Measurements from ENCODE around the gene GALK2. TPM values are rescaled to one million over a fixed set of nuclear protein-coding genes. Genes with fewer than 3 reads are reported as not detected.

Gene GALK2
- total RNA-seq, 3 donors from 2014 or later, result 26.2 to 69.5 (median 64.1) TPM

DNA sequence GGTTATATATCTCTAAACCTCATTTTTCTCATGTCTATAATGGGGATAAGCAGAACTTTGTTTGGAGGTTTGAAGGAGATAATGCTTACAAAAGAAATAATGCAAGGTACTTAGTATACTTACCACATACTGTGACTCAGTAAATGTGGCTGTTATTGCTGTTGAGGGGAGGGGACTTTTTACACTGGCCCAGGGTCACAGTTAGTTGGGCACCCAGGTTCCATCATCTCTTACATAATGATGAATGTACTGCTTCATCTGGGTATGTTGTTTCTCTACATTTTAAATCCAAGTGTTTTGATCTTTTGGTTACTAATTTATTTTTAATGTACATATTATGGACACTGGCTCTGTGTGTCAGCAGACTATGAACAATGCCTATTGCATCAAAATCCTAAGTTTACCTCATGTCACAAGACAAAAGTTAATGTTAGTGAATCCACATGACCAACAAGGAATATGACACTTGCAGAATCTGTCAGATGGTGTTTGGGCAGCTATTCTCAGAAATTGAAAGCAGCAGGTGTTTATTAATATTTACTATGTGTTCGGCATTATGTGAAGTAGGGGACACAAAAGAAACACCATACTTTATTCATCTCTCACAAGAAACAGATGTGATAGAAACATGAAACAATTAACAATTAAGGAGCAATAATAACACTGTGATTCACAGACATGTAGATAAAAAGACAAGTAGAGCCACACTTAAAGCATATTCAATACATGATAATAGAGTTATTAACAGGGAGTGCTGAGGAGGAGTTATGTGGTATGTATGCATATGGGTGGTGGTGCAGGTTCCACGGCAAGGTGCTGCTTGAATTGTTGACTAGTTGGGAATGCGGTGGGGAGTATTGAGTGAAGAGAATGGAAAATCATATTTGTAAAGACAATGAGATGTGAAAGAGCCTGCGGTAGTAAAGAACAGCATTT is 109.7 kb downstream of the GALK2 start:
- Histone ChIP-seq H3K27me3 (no peaks in the 10 kb centered on the region), H3K9me3 (no peaks in the 10 kb centered on the region), H3K36me3 (no peaks in the 10 kb centered on the region), H3K4me1 (no peaks in the 10 kb centered on the region), H3K27ac (no peak overlapping the region), H3K4me3 (no peak overlapping the region)
- intact Hi-C loops (cut with DNase I; ENCODE audit: low total_unique reads), result no loop called here
- TF ChIP-seq, protein P1, sequence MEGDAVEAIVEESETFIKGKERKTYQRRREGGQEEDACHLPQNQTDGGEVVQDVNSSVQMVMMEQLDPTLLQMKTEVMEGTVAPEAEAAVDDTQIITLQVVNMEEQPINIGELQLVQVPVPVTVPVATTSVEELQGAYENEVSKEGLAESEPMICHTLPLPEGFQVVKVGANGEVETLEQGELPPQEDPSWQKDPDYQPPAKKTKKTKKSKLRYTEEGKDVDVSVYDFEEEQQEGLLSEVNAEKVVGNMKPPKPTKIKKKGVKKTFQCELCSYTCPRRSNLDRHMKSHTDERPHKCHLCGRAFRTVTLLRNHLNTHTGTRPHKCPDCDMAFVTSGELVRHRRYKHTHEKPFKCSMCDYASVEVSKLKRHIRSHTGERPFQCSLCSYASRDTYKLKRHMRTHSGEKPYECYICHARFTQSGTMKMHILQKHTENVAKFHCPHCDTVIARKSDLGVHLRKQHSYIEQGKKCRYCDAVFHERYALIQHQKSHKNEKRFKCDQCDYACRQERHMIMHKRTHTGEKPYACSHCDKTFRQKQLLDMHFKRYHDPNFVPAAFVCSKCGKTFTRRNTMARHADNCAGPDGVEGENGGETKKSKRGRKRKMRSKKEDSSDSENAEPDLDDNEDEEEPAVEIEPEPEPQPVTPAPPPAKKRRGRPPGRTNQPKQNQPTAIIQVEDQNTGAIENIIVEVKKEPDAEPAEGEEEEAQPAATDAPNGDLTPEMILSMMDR (IDR thresholded peaks at IDR 0.05), result no peak
- no peak for TF ChIP-seq POLR2A (IDR thresholded peaks at IDR 0.05)
- TF ChIP-seq POLR2AphosphoS5 (IDR thresholded peaks at IDR 0.05), result no peak
- DNase-seq (ENCODE audit: low spot score in 2 of 2), result no peak

DNA sequence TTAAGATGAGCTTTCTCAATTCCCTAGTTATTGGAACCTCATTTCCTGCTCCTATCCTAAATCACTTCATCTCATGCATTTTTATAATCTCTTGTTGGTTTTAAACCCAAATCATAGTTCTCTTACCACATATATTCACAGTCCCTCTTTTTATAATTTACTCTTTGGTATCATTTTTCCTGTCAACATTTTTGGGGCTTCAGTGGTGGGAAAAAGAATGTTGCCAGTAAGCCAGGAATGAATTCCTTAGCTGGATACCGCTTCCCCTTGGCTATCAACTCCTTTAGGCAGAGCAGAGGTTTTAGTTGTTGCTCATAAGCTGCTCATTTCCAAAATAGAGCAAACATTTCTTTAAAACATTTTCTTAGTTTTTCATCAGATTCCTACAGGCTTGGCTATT is 112.3 kb downstream of the GALK2 start:
- TF ChIP-seq POLR2A (IDR thresholded peaks at IDR 0.05) (no peak), POLR2AphosphoS5 (IDR thresholded peaks at IDR 0.05) (no peak)
- TF ChIP-seq, protein P1 (IDR thresholded peaks at IDR 0.05), result no peak
- Histone ChIP-seq H3K4me1 (no peaks in the 10 kb centered on the region), H3K9me3 (no peaks in the 10 kb centered on the region), H3K27ac (peak overlapping the region; percentile 58 to 66), H3K36me3 (no peaks in the 10 kb centered on the region), H3K4me3 (no peak overlapping the region), H3K27me3 (no peaks in the 10 kb centered on the region)
- intact Hi-C loops (cut with DNase I; ENCODE audit: low total_unique reads), result no loop called here
- DNase-seq (ENCODE audit: low spot score in 2 of 2), result no peak

DNA sequence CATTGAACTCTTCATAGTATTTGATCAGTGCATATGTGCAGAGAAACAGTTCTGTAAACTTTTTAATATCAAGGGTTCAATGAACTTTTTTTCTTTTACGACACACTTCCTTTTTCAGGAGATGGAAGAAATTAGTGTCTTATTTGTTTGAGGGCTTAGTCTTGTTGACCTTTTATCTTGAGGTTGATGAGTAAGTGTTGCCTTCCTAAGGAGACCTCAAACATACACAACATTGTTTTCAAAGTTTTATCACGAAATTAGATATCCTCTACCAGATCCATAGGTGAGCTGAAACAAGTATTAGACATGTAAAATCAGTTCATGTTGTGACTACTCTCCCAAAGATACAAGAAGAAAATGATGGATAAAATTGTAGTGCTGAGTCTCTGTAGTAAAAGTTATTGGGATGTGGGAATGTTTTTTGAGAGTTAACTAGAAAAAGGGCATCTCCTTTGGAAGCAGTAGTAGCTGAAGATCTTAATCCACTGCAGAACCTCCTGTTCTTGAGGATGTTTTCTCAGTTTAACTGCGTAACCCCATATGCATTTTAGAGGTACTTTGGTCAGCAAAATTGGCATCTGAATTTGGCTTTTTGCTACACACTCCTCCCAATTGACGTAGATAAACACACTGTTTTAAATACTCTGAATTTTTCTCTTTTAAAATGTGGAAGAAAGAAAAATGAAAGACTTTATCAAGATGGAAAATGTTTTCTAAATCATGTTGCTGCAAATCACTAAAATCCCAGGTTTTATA is 116.8 kb downstream of the GALK2 start:
- intact Hi-C loops (cut with DNase I; ENCODE audit: low total_unique reads), result no loop called here
- Histone ChIP-seq H3K9me3 (no peaks in the 10 kb centered on the region), H3K27me3 (no peaks in the 10 kb centered on the region), H3K4me1 (no peaks in the 10 kb centered on the region), H3K36me3 (no peaks in the 10 kb centered on the region), H3K4me3 (no peak overlapping the region), H3K27ac (no peak overlapping the region)
- TF ChIP-seq, protein P1 (IDR thresholded peaks at IDR 0.05), result no peak
- TF ChIP-seq POLR2A (IDR thresholded peaks at IDR 0.05), result no peak
- TF ChIP-seq POLR2AphosphoS5 (IDR thresholded peaks at IDR 0.05), result no peak
- no peak for DNase-seq (ENCODE audit: low spot score in 2 of 2)

DNA sequence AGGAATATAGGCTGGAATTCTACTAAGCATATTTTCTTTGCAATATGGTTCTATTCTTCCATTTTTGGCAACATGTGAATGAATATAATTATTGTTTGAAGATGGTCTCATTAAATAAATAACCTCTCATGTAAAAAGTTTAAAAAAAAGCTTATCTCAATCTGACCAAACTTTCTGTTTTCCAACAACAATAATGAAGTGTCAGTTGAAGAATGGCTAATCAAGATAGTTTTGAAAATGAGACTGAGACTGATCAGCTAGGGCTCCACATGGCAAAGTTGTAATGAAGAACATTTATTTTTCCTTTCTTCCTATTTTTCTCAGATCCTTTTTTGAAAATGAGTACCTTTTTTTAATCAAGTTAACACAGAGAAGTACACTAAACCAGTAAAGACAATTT is 117.4 kb downstream of the GALK2 start:
- Histone ChIP-seq H3K9me3 (no peaks in the 10 kb centered on the region), H3K4me1 (no peaks in the 10 kb centered on the region), H3K27ac (no peak overlapping the region), H3K27me3 (no peaks in the 10 kb centered on the region), H3K36me3 (no peaks in the 10 kb centered on the region), H3K4me3 (no peak overlapping the region)
- TF ChIP-seq, protein P1 (IDR thresholded peaks at IDR 0.05), result no peak
- TF ChIP-seq POLR2AphosphoS5 (IDR thresholded peaks at IDR 0.05), result no peak
- TF ChIP-seq POLR2A (IDR thresholded peaks at IDR 0.05), result no peak
- DNase-seq (ENCODE audit: low spot score in 2 of 2), result no peak
- intact Hi-C loops (cut with DNase I; ENCODE audit: low total_unique reads), result no loop called here

DNA sequence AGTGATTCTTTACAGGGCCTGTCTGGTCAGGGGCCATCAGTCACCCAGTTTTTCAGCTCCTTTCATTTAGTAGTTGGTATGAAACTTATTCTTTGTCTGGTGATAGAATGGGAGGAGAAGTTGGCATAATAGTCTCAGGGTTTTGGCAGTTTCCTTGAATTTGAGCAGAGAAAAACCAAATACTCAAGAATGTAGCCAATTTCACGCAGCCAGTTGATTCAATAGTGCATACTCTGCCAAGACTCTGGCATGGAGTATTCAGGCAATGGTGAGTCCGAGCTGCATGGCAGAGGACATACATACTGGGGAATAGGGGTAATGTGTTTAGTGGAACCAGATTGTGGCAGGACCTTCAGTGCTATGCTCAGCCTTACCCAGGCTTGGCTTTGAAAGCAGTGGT is 118.3 kb downstream of the GALK2 start:
- Histone ChIP-seq H3K27ac (no peak overlapping the region), H3K4me3 (no peak overlapping the region), H3K27me3 (no peaks in the 10 kb centered on the region), H3K4me1 (no peaks in the 10 kb centered on the region), H3K9me3 (no peaks in the 10 kb centered on the region), H3K36me3 (no peaks in the 10 kb centered on the region)
- no peak for DNase-seq (ENCODE audit: low spot score in 2 of 2)
- TF ChIP-seq POLR2A (IDR thresholded peaks at IDR 0.05) (no peak), POLR2AphosphoS5 (IDR thresholded peaks at IDR 0.05) (no peak)
- TF ChIP-seq, protein P1 (IDR thresholded peaks at IDR 0.05), result no peak
- intact Hi-C loops (cut with DNase I; ENCODE audit: low total_unique reads), result no loop called here

Data from breast epithelium (tissue), 4 donors.